DMS79 (cell line): ENCODE results near the gene TSC22D2.
A peak's percentile ranks its signal among the peaks of the same experiment; 100 is the strongest.
"Not testable (repeated sequence)": the region's sequence is repeated elsewhere in the genome, so short reads cannot be mapped to it uniquely, and the experiment has no call there.

ENCODE experiments used
- DNase-seq: peaks from one replicate; lab custom pipeline; 2025; lab: John Stamatoyannopoulos, UW

Gene TSC22D2

DNA sequence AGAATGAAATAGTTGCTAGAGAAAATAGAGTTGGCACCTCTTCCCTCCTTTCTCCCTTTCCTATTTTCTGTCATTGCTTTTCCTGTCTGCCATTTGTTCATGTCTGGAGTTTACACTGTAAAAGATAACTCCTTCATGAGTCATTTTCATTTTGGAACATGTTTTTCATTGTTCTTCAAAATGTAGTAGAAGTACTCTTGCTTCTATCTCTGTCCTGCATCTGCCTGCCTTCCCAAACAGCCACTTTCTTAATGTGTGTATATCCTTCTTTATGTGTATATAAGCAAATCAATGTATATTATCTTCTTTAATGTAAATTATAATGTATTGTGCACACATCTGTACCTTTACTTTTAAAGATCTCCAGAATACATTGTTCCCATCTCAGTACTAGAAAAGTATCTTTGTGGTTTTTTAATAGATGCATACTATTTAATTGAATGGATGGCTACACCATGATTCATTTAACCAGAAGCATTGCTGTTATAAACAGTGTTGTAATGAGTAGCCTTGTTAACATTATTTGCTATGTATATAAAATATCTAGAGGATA is 41.1 kb downstream of the TSC22D2 start:
- DNase-seq = no peak

DNA sequence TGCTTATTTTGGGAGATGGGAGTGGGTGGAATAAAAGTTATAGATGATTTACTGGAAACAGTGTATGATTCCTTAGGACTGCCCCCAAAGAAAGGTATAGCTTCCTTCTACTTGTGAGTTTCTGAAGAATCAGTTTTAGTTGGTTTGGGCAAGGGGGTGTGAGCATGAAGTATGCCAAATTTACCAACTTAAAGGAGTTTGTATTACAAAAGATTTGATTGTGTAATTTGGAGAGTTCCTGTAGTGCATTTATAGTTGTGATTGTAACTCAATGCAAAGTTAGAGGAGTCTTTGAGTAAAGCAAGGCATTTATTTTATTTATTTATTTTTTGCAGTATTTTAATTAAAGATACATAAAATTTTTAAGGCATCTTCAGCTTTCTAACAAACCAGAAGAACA is 42.8 kb downstream of the TSC22D2 start:
- DNase-seq = no peak

DNA sequence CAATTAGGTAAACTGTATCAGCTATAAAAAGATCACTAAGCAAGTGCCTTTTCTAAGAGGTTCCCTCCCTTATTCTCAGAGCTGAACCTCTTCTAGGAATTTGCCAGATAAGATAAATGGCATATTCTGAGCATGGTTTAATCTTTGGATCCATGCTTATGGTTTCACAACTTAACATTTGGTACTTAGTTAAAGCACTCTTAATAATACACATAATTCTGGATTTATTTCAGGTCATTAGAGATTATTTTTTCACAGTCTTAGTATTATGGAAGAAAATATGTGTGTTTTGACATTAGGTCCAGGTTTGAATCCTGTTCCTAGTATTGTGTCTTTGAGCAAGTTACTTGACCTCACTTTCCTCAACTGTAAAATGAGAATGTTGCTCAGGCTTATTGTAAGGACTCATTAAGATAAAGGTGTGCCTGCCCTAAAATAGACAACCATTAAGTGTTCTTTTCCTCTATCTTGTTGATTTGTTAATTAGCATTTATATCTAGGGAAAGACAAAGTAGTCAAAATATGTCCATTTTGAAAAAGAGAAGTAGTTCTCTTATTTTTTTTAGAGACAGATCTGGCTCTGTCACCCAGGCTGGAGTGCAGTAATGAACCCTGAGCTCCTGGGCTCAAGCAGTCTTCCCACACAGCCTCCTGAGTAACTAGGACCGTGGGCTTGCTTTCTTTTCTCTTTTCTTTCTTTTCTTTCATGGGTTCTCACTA is 43.4 kb downstream of the TSC22D2 start:
- DNase-seq = no peak

DNA sequence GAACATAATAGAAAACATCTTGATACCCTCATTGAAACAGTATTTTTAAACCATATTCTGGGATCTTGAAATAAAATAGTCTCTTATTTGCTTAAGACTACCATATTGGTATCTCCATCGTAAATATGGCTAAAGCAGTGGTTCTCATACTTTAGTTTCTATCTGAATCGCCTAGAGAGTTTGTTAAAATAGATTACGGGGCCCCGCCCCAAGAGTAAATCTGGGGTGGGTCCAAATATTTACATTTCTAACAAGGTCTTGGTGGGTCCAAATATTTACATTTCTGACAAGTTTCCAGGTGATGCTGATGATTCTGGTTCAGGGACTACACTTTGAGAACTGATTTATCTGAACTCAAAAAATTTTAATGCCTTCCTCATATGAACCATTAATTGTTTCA is 45.3 kb downstream of the TSC22D2 start:
- DNase-seq = no peak

DNA sequence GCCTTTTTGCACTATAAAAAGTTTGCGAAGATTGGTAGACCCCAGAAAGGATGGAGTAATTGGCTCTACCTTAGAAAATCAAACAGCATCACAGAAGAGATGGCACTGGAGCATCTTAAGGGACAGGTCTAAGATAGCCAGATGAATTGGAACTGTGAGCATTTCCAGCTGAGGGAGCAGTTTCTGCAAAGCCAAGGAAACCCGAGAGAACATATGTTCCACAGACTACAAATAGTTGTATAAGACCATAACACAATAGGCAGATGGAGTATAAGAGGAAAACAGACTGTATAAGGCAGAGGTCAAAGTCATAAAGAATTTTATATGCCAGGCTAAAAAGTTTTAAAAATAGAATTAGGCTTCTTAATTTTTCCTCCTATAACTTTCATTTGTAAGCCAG is 46.0 kb downstream of the TSC22D2 start:
- no peak for DNase-seq

DNA sequence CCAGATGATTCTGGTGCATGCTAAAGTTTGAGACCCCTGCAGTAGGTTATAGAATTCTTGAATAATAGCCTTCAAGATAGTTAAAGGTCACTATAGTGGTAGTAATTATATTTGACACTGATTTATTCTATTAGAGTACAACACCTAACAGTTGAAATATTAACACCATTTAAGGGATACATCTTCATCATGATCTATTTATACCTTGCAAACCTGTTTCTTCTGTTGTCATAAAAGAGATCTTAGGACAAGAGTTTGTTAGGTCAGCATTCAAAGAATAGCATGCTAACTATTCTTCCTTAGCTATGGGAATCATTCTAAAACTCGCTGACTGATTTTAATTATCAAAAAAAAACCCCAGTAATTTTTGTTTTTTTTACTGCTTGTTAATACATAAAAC is 46.5 kb downstream of the TSC22D2 start:
- no peak for DNase-seq

DNA sequence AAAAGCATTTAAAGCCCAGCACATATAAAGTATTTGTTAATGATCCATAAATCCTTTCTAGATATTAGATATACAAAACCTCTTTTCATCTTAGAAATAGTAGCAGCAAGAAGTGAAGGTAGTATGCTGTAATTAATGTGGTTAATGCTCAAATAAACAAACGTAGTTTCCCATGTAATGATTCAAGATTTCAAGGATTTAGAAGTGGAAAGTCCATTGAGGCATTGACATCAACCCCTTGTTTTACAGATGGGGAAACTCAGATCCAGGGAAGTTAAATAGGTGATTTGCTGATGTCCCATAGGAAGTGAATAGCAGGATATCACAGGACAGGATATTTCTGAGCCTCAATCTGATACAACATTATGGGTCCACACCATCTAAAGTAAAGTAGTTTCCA is 47.2 kb downstream of the TSC22D2 start:
- DNase-seq = peak; percentile 27

DNA sequence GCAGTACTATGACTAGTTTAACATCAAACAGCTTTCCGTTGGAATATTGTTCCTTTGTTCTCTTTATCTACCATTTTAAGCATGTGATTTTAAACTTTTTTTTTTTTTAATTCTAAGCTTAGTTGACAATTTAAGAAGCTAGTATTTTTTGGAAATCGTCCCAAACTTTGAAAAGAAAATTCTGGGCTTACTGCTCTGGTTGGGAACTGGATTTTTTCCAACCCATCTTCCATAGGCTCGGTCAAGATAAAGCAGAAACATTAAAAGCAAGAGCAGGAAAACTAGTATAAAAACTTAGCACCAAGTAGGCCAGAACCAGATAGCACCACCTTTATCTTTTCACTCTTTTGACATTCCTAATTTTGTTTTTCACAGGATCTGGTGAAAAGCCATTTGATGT is 49.9 kb downstream of the TSC22D2 start:
- DNase-seq = no peak

DNA sequence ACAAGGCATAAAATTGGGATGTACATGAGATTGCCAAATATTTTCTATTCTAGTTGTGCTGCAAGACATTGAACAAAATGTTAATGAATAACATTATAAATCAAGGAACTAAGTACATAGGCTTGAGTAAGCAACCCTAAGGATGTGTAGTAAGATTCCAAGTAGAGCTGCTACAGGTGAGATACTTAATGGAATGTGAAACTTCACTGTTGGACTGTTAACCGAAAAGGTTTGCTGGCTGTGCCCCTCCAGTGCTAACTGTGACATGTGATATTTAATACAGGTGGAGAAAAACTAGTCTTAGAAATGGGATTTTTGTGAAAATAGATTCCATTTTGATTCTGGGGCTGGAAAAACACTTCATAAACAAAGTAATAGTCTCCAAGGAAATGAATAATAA is 52.4 kb downstream of the TSC22D2 start:
- no peak for DNase-seq

DNA sequence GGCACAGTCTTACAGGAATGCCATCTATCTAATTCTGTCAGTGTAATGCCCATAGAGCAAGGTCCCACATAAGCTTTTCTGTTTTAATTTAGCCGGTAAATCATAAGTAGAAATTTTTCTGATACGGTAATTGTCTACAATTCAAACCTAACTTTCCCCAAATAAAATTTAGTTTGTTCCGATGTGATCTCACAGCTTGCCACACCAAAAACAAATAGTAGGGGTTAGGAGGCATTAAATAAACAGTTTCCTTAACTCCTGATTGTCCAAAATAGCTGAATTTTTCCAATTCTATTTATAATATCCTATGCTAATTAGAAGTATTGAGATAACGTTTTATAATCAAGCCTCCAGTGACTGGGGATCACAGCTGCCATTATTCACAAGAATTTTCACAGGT is 53.3 kb downstream of the TSC22D2 start:
- DNase-seq = no peak

DNA sequence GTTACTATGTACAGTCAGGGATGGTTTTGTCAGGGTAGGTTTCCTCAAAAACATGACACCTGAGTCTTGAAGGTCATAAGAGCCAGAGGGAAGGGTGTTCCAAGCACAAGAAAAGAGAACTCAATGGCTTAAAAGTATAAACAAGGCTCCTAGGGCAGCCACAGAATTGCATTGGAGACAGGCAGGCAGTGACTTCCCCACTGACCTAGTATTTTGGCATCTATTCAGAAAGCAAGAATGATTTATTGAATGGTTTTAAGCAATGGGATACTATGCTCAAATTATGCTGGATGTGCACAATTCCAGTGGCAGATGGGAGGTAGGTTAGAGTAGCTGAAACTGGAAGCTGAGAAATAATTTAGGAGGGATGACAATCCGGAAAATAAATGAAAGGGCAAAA is 54.0 kb downstream of the TSC22D2 start:
- no peak for DNase-seq

DNA sequence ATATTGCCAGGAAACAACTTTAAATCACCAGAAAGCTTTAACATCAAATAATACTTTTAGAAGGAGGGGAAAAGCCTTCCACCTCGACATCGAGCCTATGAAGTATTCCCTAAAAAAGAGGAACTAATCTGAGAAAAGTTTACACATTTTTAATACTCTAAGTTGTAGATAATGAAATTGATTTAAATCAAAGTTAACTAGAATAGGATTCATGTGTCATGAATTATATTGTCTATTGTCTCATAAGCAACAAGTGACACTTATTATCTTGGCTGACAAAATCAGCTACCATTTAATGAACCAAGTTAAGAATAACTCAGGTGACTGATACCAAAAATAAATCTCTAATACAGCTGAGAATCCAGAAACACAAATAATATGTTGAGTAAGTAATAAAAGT is 56.6 kb downstream of the TSC22D2 start:
- DNase-seq = no peak

DNA sequence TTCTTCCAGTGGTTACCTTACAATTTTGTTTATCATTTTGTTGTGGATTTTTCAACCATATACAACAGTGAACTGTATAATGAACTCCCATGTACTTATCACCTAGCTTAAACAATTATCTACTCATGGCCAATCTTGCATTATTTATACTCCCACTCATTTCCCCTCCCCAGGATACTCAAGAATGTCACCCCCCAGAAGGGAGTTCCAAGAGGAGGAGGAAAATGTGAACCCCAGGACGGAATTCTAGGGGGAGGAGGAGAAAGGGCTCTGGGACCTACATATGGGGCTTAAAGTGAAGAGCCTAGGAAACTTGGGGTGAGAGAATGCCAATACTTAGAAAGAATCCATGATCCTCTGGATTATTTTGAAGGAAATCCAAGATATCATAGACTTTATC is 59.3 kb downstream of the TSC22D2 start:
- DNase-seq = no peak

DNA sequence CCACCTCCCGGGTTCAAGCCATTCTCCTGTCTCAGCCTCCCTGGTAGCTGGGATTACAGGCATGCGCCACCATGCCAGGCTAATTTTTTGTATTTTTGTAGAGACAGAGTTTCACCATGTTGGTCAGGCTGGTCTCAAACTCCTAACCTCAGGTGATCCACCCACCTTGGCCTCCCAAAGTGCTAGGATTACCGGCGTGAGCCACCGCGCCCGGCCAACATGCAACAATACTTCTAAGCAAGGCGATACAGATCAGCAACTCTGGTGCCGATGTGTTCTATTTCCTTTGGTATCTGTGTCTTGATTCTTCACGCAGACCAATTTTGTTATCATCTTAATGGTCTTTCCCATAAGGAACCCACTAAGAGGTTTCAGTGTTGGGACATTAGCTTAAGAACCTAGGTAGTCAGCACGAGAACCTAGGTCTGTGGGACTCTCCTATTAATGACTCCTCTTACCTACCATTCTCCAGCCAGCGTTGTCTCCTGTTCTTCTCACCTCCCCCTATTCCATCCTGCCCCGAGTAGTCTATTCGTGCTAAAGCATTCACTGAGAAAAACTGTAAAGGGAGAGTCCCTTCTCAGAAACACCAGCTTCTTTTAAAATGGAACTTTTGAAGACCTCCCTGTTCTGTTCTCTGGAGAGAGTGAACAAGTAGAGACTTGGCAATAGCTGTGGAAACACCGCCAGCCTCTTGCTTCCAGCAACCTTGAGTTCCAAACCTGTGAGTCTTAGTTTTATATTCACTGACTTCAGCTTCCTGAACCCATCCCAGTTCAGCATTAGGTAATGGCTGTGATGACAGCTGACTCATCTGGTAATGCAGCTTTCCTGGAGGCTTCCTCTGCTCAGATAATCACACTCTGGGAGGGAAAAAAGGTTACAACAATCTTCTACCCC is 61.2 kb downstream of the TSC22D2 start:
- DNase-seq = no peak

DNA sequence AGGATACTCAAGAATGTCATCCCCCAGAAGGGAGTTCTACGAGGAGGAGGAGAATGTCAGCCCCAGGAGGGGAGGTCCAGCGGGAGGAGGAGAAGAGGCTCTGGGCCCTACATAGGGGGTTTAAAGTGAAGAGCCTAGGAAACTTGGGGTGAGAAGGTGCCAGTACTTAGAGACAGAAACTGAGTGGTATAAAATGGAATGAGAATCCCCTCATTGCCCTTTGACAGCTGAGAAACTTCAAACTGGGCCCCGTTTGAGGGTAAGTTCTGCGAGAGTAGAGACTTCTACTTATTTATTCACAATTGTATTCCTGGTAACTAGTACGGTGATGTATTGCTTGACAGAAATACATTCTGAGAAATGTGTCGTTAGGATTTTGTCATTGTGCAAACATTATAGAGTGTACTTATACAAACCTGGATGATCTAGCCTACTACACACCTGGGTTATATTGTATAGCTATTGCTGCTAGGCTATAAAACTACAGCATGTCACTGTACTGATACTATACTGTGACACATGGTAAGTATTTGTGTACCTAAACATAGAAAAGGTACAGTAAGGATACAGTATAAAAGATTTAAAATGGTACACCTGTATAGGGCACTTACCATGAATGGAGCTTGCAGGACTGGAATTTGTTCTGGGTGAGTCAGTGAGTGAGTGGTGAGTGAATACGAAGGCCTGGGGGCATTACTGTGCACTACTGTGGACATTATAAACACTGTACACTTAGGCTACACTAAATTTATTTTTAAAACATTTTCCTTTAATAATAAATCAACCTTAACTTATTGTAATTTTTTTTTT is 62.0 kb downstream of the TSC22D2 start:
- DNase-seq = no peak

DNA sequence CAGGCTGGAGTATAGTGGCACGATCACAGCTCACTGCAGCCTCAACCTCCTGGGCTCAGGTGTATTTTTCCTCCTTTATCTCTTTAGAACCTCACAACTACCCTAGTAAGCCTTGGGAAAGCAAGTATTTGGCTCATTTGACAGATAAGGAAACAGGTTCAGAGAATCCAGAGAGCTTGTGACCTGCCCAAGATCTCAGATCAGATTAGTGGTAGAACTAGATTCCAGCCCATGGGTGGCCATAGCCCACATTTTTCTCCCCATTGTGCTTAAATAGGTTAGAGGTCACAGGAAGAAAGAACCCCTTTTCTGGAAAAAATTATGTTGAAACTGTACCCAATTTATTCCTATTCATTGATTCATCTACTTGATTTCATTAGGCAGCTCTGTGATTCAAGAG is 64.3 kb downstream of the TSC22D2 start:
- DNase-seq = no peak

DNA sequence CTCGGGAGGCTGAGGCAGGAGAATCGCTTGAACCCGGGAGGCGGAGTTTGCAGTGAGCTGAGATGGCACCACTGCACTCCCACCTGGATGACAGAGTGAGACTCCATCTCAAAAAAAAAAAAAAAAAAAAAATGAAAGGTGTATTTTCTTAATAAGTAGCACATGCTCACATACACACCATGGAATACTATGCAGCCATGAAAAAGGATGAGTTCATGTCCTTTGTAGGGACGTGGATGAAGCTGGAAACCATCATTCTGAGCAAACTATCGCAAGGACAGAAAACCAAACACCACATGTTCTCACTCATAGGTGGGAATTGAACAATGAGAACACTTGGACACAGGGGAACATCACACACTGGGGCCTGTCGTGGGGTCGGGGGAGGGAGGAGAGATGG is 65.1 kb downstream of the TSC22D2 start:
- DNase-seq = not testable (repeated sequence)

DNA sequence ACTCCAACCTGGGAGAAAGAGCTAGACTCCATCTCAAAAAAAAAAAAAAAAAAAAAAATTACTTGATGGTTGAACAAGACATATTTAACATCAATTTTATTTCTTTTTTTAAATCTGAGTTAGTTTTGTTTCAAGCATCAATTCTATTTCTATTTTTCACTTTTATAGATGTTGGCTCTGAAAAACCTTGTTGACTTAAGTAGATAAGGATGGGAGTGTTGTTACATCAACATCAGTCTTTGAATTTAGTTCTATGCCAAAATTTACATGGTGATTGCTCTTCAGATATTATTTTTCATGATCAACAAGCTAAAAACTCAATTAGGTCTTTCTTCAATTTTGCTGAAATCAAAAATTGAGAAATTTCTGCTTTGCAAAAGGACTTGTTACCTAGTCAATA is 71.3 kb downstream of the TSC22D2 start:
- DNase-seq = no peak

DNA sequence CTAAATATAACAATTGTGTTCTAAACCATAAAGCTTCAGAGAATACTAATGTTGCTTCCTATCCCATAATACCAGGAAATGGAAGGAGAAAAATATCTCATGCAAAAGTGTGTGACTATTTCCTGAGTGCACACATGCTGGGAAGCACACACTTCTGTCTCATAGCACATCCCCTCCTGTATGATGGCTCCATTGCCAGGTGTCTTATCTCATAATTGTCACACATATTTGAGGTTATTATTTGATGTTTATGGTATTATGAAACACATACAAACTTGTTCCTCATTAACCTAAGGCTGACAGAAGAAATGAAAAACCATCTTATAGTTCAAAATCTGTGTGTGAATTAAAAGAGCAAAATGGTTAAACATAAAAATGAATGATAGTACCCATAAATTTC is 72.8 kb downstream of the TSC22D2 start:
- DNase-seq = no peak

DNA sequence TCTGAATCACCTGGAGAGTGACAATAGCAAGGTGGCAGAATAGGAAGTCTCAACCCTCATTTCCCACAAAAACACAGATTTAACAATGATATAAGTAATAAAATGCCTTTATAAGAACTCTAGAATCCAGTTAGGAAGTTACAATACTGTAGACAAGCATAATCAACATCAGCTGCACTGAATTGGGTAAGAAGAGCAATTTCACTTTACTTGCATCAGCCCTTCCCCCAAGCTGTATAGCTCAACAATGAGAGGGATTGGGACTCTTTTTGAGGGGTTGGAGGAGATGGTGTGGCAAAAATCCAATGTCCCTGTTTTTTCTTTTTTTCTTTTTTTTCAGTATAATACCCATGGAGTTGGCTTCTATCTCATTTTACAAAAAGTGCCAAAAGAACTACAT is 75.1 kb downstream of the TSC22D2 start:
- DNase-seq = no peak

DNA sequence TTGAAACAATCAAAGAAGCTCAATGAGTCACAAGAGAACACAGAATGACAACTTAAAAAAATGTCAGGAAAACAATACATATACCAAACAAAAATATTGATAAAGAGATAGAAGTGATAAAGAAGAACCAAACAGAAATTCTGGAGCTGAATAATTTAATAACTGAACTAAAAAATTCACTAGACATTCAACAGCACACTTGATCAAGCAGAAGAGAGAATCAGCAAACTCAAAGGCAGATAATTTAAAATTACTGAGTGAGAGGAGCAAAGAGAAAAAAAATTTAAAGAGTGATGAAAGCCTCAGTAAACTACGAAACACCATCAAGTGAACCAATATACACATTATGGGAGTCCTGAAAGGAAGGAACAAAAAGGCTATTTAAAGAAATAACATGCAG is 76.3 kb downstream of the TSC22D2 start:
- DNase-seq = no peak

DNA sequence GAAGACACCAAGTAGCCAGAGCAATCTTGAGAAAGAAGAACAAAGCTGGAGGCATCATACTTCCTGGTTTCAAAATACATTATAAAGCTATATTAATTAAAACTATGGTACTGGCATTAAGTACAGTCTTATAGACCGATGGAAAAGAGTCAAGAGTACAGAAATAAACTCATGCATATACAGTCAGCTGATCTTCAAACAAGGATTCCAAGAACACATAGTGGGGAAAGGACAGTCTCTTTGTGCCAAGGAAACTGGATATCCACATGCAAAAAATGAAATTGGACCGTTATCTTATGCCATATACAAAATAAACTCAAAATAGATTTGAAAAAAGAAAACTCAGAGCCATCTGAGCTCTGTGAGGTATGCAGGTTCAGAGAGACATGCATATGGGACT is 80.8 kb downstream of the TSC22D2 start:
- DNase-seq = no peak
